GM12872 (cell line): ENCODE measurements around the gene SCUBE1.

Experiments
- TF ChIP-seq, protein P1 (sequence below): IDR thresholded peaks from 3 replicates; pipeline ENCODE4 v1.5.1; 2011; ENCODE audit warnings: low read depth, mild to moderate bottlenecking, low read length, moderate library complexity; ENCODE audit not compliant: insufficient read depth

Gene SCUBE1

GRCh38 chr22:43242627-43243026, 100.5 kb downstream of the SCUBE1 start:
- TF ChIP-seq, protein P1, sequence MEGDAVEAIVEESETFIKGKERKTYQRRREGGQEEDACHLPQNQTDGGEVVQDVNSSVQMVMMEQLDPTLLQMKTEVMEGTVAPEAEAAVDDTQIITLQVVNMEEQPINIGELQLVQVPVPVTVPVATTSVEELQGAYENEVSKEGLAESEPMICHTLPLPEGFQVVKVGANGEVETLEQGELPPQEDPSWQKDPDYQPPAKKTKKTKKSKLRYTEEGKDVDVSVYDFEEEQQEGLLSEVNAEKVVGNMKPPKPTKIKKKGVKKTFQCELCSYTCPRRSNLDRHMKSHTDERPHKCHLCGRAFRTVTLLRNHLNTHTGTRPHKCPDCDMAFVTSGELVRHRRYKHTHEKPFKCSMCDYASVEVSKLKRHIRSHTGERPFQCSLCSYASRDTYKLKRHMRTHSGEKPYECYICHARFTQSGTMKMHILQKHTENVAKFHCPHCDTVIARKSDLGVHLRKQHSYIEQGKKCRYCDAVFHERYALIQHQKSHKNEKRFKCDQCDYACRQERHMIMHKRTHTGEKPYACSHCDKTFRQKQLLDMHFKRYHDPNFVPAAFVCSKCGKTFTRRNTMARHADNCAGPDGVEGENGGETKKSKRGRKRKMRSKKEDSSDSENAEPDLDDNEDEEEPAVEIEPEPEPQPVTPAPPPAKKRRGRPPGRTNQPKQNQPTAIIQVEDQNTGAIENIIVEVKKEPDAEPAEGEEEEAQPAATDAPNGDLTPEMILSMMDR, result no peak

GRCh38 chr22:43241699-43242386, 101.3 kb downstream of the SCUBE1 start:
- TF ChIP-seq, protein P1, result no peak

DNA sequence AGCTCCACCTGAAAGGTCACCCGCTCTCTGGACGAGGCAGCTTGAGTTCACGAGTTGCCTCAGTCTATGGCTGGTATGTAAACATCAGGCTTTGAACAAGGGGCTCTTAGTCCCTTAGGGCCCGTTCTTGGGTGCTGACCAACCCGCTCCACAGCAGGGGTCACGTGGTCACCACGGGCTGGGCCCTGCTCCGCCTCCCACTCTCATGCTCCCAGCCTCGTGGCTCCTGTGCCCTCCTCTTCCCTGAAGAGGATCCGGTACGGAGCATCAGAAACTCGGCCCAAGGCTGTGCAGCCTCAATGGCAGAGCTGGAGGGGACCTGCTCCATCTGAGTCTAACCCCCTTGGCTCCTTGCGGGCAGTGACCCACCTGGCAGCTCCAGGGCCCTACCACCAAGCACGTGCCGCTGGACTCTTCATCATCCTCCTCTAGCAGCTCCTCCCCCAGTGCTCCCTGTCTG, 102.0 kb downstream of the SCUBE1 start:
- TF ChIP-seq, protein P1, result no peak

GRCh38 chr22:43240614-43241013, 102.6 kb downstream of the SCUBE1 start:
- TF ChIP-seq, protein P1, result no peak

DNA sequence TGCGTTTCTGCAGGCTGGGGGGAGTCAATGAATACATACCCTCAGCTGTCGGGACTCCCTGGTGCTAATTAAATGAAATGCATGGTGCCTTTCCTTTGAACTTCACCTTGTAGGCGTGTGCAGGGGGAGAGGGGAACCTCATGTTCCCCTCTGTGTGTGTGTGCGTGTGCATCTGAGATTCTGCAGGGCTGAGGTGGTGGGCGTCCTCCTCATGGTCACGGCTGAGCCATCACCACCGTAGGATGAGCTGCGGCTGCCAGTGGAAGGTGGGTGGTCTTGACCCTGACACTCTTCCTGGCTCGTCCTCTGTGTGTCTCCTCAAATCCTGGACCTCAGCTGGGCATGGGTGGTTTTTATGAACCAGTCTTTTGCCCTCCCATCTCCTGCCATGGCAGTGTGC, 103.2 kb downstream of the SCUBE1 start:
- TF ChIP-seq, protein P1, result no peak

DNA sequence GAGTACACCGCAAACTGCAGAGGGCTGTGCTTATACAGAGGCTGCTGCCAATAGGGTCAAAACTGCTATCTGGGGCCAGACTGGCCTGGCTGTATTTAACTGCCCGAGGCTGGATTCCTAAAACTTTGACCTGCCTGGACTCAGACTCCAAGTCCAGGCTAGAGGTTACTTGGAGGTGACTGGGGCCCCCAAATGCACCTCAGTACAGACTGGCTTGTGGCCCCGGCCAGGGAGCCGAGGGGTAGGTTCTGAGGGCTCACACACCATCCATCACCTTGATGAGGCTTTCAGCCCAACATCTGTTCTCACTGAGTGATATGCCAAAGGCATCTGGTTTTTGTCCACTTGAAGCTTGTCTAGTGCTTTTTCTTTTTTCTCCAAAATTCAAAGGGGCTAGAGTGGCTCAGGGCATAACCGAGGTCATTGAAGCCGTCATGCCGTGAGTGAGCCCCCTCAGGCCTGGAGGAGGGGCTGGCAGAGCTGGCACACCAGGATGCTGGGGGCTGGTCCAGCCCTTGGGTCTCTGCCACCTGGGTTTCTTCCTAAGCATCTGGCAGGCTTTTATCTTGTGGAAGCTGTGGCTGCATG, 103.9 kb downstream of the SCUBE1 start:
- TF ChIP-seq, protein P1, result no peak

GRCh38 chr22:43238526-43239006, 104.6 kb downstream of the SCUBE1 start:
- TF ChIP-seq, protein P1, result no peak
